ENCODE data around the gene PCSK6.
"Not testable (repeated sequence)": the region's sequence is repeated elsewhere in the genome, so short reads cannot be mapped to it uniquely, and the experiment has no call there.

The PCSK6 gene

GRCh38 chr15:101394654-101395053 is 94.9 kb downstream of the PCSK6 start:
- no peak for DNase-seq

- DNase-seq, result no peak
These were observed 95.4 kb downstream of the PCSK6 start for GRCh38 chr15:101394056-101394630.

DNA sequence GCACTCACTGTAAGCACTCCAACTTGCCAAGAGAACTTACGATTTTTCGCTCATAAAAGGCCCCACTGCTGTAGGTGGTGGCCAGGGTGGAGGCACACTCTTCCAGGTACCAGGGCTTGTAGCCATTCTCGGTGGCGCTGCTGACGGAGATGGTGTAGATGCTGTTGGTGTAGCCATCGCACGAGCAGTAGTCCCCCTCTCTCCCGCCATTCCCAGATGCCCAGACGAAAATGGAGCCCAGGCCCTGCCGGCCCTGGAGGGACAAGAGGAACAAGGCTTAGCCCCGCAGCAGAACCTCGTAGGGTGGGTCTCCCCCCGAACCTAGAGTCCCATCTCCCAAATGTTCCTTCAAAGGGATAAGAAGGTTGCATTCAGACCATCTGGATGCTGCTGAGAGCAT is 96.3 kb downstream of the PCSK6 start:
- DNase-seq, result no peak

GRCh38 chr15:101391981-101392640 is 97.4 kb downstream of the PCSK6 start:
- DNase-seq, result no peak

- no peak for DNase-seq
These were observed 98.1 kb downstream of the PCSK6 start for GRCh38 chr15:101391431-101391830.

GRCh38 chr15:101390462-101390861 is 99.0 kb downstream of the PCSK6 start:
- DNase-seq, result no peak

GRCh38 chr15:101390060-101390459 is 99.4 kb downstream of the PCSK6 start:
- DNase-seq, result no peak

DNA sequence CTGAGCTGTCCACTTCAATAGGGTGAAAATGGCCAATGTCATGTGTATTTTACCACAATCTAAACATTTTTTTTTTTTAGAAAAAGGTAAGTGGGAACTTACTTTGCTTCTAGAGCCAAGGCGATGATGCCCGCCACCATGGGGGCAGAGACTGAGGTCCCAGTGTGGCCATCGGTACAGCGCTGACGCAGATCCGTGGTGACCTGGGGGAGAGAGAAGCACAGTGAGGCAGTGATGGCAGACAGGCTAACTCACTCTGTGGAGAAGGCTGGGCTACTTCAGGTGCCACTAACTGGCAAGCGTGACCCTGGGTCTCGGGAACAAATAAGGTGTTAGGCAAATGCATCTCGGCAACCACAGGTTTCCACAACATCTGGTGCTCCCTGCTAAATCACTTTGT is 100.1 kb downstream of the PCSK6 start:
- DNase-seq, result no peak

GRCh38 chr15:101388046-101388445 is 101.5 kb downstream of the PCSK6 start:
- no peak for DNase-seq

DNA sequence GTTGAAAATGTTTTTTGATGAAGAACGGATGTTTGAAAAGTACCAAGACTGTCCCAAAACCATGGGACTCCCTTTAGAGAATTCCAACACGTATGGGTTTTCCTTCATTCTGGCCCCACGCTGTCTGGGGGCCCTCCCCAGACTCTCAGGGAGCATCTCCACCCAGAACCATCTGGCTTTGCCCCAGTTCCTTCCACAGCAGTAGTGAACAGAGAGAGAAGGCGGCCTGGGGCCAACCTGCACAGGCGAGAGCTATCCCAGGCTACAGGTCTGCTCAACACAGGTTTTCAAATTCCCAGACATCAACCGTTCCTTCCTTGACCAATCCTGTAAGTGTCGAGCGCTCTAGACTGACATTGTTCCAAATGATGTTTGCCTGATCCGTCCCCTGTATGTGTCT is 101.9 kb downstream of the PCSK6 start:
- no peak for DNase-seq

- DNase-seq, result no peak
These were observed 102.5 kb downstream of the PCSK6 start for GRCh38 chr15:101386967-101387366.

DNA sequence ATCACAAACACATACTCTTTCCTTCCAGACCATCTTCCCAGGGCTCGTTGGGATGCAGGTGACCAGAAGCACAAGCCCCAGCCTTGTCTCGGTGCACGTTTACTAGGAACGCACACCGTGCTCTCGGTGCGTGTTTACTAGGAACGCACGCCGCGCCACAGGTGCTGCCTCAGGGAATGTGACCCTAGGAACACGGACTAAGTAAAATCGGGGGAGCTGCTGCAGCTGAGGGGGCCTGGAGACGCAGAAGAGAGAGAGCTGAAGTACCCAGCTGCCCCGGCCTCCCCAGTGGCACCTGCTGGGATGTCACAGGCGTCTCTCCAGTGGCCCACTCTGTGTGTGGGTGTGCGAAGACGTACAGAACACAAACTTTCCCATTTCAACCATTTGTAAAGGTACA is 103.5 kb downstream of the PCSK6 start:
- no peak for DNase-seq

- no peak for DNase-seq
These were observed 105.2 kb downstream of the PCSK6 start for GRCh38 chr15:101384276-101384675.

GRCh38 chr15:101382544-101382943 is 107.0 kb downstream of the PCSK6 start:
- DNase-seq, result no peak

DNA sequence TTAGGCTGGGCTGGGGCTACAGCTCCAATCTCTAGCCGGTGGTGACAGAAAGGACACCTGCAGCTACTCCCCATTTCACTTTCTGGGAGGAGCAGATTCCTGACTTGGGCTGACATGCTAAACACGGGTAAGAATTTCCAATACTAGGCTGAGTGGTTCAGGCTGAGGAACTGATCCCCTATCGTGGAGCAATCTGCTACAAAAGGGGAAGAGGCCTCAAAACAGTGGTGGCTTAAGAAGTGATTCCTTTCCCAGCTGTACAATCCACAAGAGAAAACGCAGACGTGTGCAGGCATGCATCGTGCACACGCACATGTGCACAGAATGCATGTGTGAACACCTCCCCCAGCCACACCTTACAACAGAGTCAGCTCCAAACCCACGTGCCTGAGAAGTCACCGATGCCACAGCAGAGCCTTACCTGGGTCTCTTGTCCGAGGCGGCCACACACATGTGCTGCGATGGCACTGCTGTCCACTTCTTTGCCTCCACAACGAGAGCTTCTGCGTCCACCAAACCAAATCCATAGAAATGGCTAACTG is 107.8 kb downstream of the PCSK6 start:
- DNase-seq, result no peak

GRCh38 chr15:101380146-101380545 is 109.4 kb downstream of the PCSK6 start:
- no peak for DNase-seq

- DNase-seq, result no peak
These were observed 109.9 kb downstream of the PCSK6 start for GRCh38 chr15:101379647-101380046.

GRCh38 chr15:101378879-101379278 is 110.6 kb downstream of the PCSK6 start:
- DNase-seq, result no peak

- DNase-seq, result no peak
These were observed 111.2 kb downstream of the PCSK6 start for GRCh38 chr15:101378171-101378755.

- DNase-seq, result no peak
These were observed 112.7 kb downstream of the PCSK6 start for GRCh38 chr15:101376615-101377395.

DNA sequence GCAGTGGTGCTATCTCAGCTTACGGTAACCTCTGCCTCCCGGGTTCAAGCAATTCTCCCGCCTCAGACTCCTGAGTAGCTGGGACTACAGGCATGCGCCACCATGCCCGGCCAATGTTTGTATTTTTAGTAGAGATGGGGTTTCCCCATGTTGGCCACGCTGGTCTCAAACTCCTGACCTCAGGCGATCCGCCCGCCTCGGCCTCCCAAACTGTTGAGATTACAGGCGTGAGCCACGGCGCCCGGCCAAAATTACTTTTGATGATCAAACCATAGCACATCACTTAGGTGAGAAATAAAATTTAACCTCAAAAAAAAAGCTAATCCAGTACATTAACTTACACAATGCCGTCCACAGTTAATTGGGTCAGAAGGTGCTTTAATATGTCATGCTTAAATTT is 114.5 kb downstream of the PCSK6 start:
- not testable (repeated sequence) for DNase-seq

DNA sequence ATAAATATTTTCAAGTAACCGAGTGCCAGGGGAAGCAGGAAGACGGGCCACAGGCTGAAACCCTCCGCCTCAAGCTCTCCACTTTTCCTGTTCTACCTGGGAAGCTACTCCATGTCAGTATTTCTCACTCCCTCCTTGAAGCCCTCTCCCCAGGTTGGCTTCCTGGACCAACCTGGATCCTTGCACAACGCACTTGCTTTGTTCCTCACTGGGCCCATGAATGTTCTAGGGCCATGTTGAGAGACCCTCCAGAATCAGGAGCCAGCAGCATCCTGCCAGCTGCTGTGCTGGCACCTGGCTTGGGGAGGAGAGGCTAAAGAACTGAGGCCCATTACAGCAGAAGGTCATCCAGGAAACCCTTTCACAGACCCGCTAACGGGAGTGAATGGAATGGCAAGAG is 115.2 kb downstream of the PCSK6 start:
- DNase-seq, result no peak

- DNase-seq, result no peak
These were observed 115.9 kb downstream of the PCSK6 start for GRCh38 chr15:101373577-101373976.

Data from stimulated activated CD4-positive, alpha-beta T cell treated with anti-CD3 and anti-CD28 coated beads, Interleukin-12 subunit alpha, Interleukin-12 subunit beta, amount 100 ng/mL, for 4 hours (primary cell).